Activated naive CD4-positive, alpha-beta T cell treated with anti-CD3 and anti-CD28 coated beads, Interleukin-2, amount 50 U/mL, for 72 hours (primary cell): ENCODE results near the gene GPAT3. TPM values are rescaled to one million over a fixed set of nuclear protein-coding genes. Genes with fewer than 3 reads are reported as not detected.

Experiments
- ATAC-seq, 2 donors: fragments of 150-1000 bp; cut with Tn5 transposase; 2 replicates each; pipeline ENCODE4 v1.10.0; 2021; ENCODE audit warnings: mild to moderate bottlenecking in 2 of 2, moderate library complexity in 2 of 2
- DNase-seq, 2 donors: peaks; one replicate each; pipeline ENCODE4 v3.0.0; 2021 to 2022; ENCODE audit warnings: low spot score in 2 of 2
- H3K27ac Mint-ChIP-seq, 2 donors: one replicate each; pipeline ENCODE4 v1.8.0; 2022; ENCODE audit warnings: mild to moderate bottlenecking in 2 of 2, mixed read lengths in 2 of 2
- H3K36me3 Mint-ChIP-seq, 2 donors: one replicate each; pipeline ENCODE4 v1.8.0; 2022; ENCODE audit warnings: mixed read lengths in 2 of 2
- H3K9me3 Mint-ChIP-seq, 2 donors: one replicate each; pipeline ENCODE4 v1.8.0; 2022; ENCODE audit warnings: mixed read lengths in 2 of 2
- total RNA-seq, 2 donors: library from RNA; stranded (reverse); gene quantifications; one replicate each; pipeline ENCODE4 v1.2.3, GENCODE V29; 2022

Gene GPAT3
- total RNA-seq, 2 donors from 2014 or later = 0.74 to 1.0 TPM

DNA sequence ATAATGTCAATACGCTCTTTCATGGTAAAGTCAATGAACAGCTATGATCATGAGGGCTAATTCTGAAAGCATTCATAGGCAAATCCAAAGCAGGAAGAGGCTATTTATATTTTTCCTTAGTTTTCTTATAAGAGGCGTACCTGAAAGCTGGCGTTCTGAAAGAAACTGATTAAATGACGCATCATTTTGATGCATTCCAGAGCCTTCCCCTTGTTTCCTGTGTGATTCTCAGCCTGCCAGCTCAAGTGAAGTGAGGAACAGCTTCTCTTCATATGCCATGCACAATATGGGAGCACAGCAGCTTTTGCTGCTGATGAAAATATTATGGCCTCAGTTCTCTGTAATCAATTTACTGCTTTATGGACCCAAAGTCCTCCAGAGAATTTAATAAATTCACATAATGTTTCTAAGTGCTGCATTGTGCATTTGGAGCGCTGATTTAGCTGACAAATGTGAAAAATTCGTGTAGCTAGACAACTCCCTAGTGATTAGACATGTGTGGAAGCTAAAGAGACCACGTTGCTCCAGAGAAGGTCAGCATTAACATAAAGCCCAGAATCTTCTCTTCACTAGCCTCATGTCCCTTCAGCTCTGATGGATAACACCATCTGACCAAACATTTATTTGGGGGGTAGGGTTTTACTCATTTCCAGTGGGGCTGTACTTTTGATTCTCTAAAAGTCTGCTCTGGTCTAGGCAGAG, 110.8 kb downstream of the GPAT3 start:
- DNase-seq (no peak), ATAC-seq (no peak)
- H3K36me3 Mint-ChIP-seq = no peaks in the 10 kb centered on the region
- no peak overlapping the region for H3K27ac Mint-ChIP-seq
- no peaks in the 10 kb centered on the region for H3K9me3 Mint-ChIP-seq

DNA sequence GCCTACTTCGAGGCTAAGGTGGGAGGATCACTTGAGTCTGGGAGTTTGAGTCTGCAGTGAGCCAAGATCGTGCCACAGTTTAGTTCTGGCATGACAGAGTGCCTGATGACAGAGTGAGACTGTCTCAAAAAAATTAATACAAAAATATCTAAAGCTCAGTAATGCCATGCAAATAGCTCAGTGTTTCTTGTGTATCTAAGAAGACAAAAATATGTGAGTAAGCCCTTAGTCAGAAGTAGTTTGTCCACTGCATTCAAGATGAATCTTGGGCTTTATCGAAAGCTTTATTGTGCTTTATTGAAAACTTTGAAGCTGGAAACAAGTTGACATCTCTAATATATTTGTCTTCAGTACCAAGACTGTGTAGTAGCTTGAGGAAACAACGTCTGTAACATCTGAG, 115.9 kb downstream of the GPAT3 start:
- Mint-ChIP-seq H3K9me3 (no peaks in the 10 kb centered on the region), H3K27ac (peak overlapping the region in 1 of 2 donors; percentile 44), H3K36me3 (no peaks in the 10 kb centered on the region)
- ATAC-seq = no peak
- DNase-seq = no peak

Other genes starting within 250 kb of the GPAT3 start
- gene HPSE, start 201.3 kb upstream of the GPAT3 start, total RNA-seq = 10 to 100 TPM; 13.1 to 17.4 TPM
- gene HELQ, start 80.3 kb upstream of the GPAT3 start, total RNA-seq = 10 to 100 TPM; 12.2 to 12.3 TPM
- 10 to 100 TPM; 67.3 to 84.3 TPM for gene MRPS18C, start 80.0 kb upstream of the GPAT3 start, total RNA-seq
- gene ABRAXAS1, start 51.0 kb upstream of the GPAT3 start, total RNA-seq = 10 to 100 TPM; 20.7 to 22.0 TPM